ENCODE measurements around the gene ERMARD. TPM values are rescaled to one million over a fixed set of nuclear protein-coding genes. Genes with fewer than 3 reads are reported as not detected.

The ERMARD gene
- total and polyA plus RNA-seq, 2 donors (not counting 1 experiment from before 2014, with no cell fraction given): 22.0 to 32.5 TPM

- Histone ChIP-seq H3K4me3 (replicated peaks in 1 of 4; ENCODE audit: control extremely low read depth in 1 of 4, insufficient read depth in 1 of 4, low read depth in 3 of 4, low read length in 4 of 4) (no peak overlapping the region), H3K9ac (ENCODE audit: insufficient read depth, low read length) (no peak overlapping the region), H3K27me3 (ENCODE audit: control insufficient read depth, insufficient read depth, low read length) (no peaks in the 10 kb centered on the region), H3K9me3 (ENCODE audit: control insufficient read depth, insufficient read depth, low read depth, low read length) (no peaks in the 10 kb centered on the region), H3K79me2 (ENCODE audit: control insufficient read depth, insufficient read depth, low read length) (no peaks in the 10 kb centered on the region), H3K4me1 (ENCODE audit: control insufficient read depth, extremely low read depth, insufficient read depth, low read length) (peaks cover 6% of the 10 kb centered on the region), H2AFZ (ENCODE audit: low read length) (no peak overlapping the region), H3K36me3 (ENCODE audit: control insufficient read depth, insufficient read depth, low read length) (no peaks in the 10 kb centered on the region), H3K27ac (ENCODE audit: insufficient read depth, low read length) (no peak overlapping the region), H4K20me1 (ENCODE audit: control insufficient read depth, extremely low read depth, insufficient read depth, low read length) (no peaks in the 10 kb centered on the region), H3K4me2 (ENCODE audit: extremely low read depth, insufficient read depth, low read length) (no peak overlapping the region)
- TF ChIP-seq CTCF (conservative IDR thresholded peaks at IDR 0.05 in 1 of 2, IDR thresholded peaks at IDR 0.05 in 1 of 2; ENCODE audit: low read depth in 1 of 2, low read length in 2 of 2) (no peak), EZH2 (IDR thresholded peaks at IDR 0.05; ENCODE audit: low read length, missing control alignments) (no peak)
- DNase-seq (ENCODE audit: low read depth in 2 of 2): no peak
These were observed 25.0 kb downstream of the ERMARD start for GRCh38 chr6:169776379-169776778.

DNA sequence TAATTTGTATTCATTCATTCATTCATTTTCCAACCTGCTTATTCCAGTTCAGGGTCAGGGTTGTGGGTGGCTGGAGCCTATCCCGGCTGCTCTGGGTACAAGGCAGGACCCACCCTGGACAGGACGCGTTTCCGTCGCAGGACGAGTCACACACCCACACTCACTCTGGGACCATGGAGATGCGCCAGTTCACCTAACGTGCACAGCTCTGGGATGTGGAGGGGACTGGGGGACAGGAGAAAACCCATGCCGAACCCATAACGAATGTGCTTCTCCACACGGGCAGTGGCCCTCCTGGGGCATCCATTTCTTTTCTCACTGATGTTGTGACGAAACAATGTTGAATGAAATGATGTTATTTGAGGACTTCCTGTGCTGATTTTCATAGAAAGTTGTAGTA, 26.5 kb downstream of the ERMARD start:
- Histone ChIP-seq H3K36me3 (ENCODE audit: control insufficient read depth, insufficient read depth, low read length) (no peaks in the 10 kb centered on the region), H4K20me1 (ENCODE audit: control insufficient read depth, extremely low read depth, insufficient read depth, low read length) (no peaks in the 10 kb centered on the region), H3K4me1 (ENCODE audit: control insufficient read depth, extremely low read depth, insufficient read depth, low read length) (peaks cover 6% of the 10 kb centered on the region), H3K4me3 (replicated peaks in 1 of 4; ENCODE audit: control extremely low read depth in 1 of 4, insufficient read depth in 1 of 4, low read depth in 3 of 4, low read length in 4 of 4) (no peak overlapping the region), H3K27me3 (ENCODE audit: control insufficient read depth, insufficient read depth, low read length) (no peaks in the 10 kb centered on the region), H2AFZ (ENCODE audit: low read length) (no peak overlapping the region), H3K27ac (ENCODE audit: insufficient read depth, low read length) (no peak overlapping the region), H3K4me2 (ENCODE audit: extremely low read depth, insufficient read depth, low read length) (no peak overlapping the region), H3K9ac (ENCODE audit: insufficient read depth, low read length) (no peak overlapping the region), H3K9me3 (ENCODE audit: control insufficient read depth, insufficient read depth, low read depth, low read length) (no peaks in the 10 kb centered on the region), H3K79me2 (ENCODE audit: control insufficient read depth, insufficient read depth, low read length) (no peaks in the 10 kb centered on the region)
- no peak for TF ChIP-seq EZH2 (IDR thresholded peaks at IDR 0.05; ENCODE audit: low read length, missing control alignments)
- no peak for DNase-seq (ENCODE audit: low read depth in 2 of 2)

DNA sequence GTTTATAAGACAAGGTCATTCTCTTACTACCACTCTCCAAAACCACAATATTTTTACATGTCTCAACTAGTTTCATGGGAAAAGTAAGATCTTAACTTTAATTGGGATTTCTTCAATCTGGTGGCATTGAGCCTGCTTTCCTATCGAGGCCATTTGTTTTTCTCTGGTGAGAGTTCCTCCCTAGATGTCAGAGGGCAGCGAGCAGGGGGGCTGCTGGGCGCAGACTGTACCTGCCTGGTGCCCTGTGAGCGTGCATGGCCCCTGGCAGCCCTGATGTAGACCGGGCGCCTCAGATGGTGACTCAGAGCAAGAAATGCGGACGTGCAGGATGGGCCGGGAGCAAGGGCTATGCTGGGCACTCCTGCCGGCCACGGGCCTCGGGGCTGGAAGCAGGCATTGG, 27.2 kb downstream of the ERMARD start:
- H4K20me1 ChIP-seq (ENCODE audit: control insufficient read depth, extremely low read depth, insufficient read depth, low read length): no peaks in the 10 kb centered on the region
- TF ChIP-seq EZH2 (IDR thresholded peaks at IDR 0.05; ENCODE audit: low read length, missing control alignments): no peak
- no peak for TF ChIP-seq CTCF (conservative IDR thresholded peaks at IDR 0.05 in 1 of 2, IDR thresholded peaks at IDR 0.05 in 1 of 2; ENCODE audit: low read depth in 1 of 2, low read length in 2 of 2)
- no peak overlapping the region for H3K4me3 ChIP-seq (replicated peaks in 1 of 4; ENCODE audit: control extremely low read depth in 1 of 4, insufficient read depth in 1 of 4, low read depth in 3 of 4, low read length in 4 of 4)
- no peak overlapping the region for H2AFZ ChIP-seq (ENCODE audit: low read length)
- no peaks in the 10 kb centered on the region for H3K9me3 ChIP-seq (ENCODE audit: control insufficient read depth, insufficient read depth, low read depth, low read length)
- H3K27ac ChIP-seq (ENCODE audit: insufficient read depth, low read length): no peak overlapping the region
- H3K79me2 ChIP-seq (ENCODE audit: control insufficient read depth, insufficient read depth, low read length): no peaks in the 10 kb centered on the region
- H3K27me3 ChIP-seq (ENCODE audit: control insufficient read depth, insufficient read depth, low read length): no peaks in the 10 kb centered on the region
- H3K4me2 ChIP-seq (ENCODE audit: extremely low read depth, insufficient read depth, low read length): no peak overlapping the region
- DNase-seq (ENCODE audit: low read depth in 2 of 2): no peak
- peaks cover 6% of the 10 kb centered on the region for H3K4me1 ChIP-seq (ENCODE audit: control insufficient read depth, extremely low read depth, insufficient read depth, low read length)
- H3K36me3 ChIP-seq (ENCODE audit: control insufficient read depth, insufficient read depth, low read length): no peaks in the 10 kb centered on the region
- H3K9ac ChIP-seq (ENCODE audit: insufficient read depth, low read length): no peak overlapping the region
